Inferior parietal cortex (tissue), 1 donor: ENCODE results near the gene ZSWIM6.
"Not testable (repeated sequence)": the region's sequence is repeated elsewhere in the genome, so short reads cannot be mapped to it uniquely, and the experiment has no call there.

Experiments
- DNase-seq: peaks from one replicate; pipeline ENCODE4 v3.0.0-alpha.2; 2016; ENCODE audit errors: extremely low spot score

Gene ZSWIM6

GRCh38 chr5:61407706-61408270, 75.7 kb downstream of the ZSWIM6 start:
- DNase-seq = no peak

- peak; percentile 95 for DNase-seq
These were observed 76.6 kb downstream of the ZSWIM6 start for GRCh38 chr5:61408476-61409168.

- DNase-seq = no peak
These were observed 77.5 kb downstream of the ZSWIM6 start for GRCh38 chr5:61409568-61409967.

GRCh38 chr5:61410811-61411210, 78.8 kb downstream of the ZSWIM6 start:
- no peak for DNase-seq

GRCh38 chr5:61412361-61412760, 80.3 kb downstream of the ZSWIM6 start:
- DNase-seq = no peak

- DNase-seq = not testable (repeated sequence)
These were observed 81.1 kb downstream of the ZSWIM6 start for GRCh38 chr5:61413205-61413604.

GRCh38 chr5:61414806-61415205, 82.7 kb downstream of the ZSWIM6 start:
- no peak for DNase-seq

GRCh38 chr5:61416010-61416409, 84.0 kb downstream of the ZSWIM6 start:
- no peak for DNase-seq

- no peak for DNase-seq
These were observed 84.4 kb downstream of the ZSWIM6 start for GRCh38 chr5:61416420-61416819.

- DNase-seq = no peak
These were observed 85.3 kb downstream of the ZSWIM6 start for GRCh38 chr5:61417340-61417739.

GRCh38 chr5:61417851-61418250, 85.8 kb downstream of the ZSWIM6 start:
- no peak for DNase-seq

- no peak for DNase-seq
These were observed 87.0 kb downstream of the ZSWIM6 start for GRCh38 chr5:61419106-61419505.

GRCh38 chr5:61420016-61420415, 88.0 kb downstream of the ZSWIM6 start:
- no peak for DNase-seq

GRCh38 chr5:61421262-61421661, 89.2 kb downstream of the ZSWIM6 start:
- DNase-seq = not testable (repeated sequence)

GRCh38 chr5:61423487-61424145, 91.6 kb downstream of the ZSWIM6 start:
- no peak for DNase-seq

- DNase-seq = no peak
These were observed 93.9 kb downstream of the ZSWIM6 start for GRCh38 chr5:61425918-61426317.

- no peak for DNase-seq
These were observed 97.8 kb downstream of the ZSWIM6 start for GRCh38 chr5:61429906-61430305.

GRCh38 chr5:61431923-61432620, 100.0 kb downstream of the ZSWIM6 start:
- no peak for DNase-seq

GRCh38 chr5:61435368-61435767, 103.3 kb downstream of the ZSWIM6 start:
- DNase-seq = no peak

GRCh38 chr5:61438298-61438970, 106.4 kb downstream of the ZSWIM6 start:
- DNase-seq = no peak

GRCh38 chr5:61440086-61440485, 108.0 kb downstream of the ZSWIM6 start:
- DNase-seq = no peak

GRCh38 chr5:61440596-61440995, 108.5 kb downstream of the ZSWIM6 start:
- DNase-seq = no peak
